Fibroblast of peridontal ligament (primary cell): ENCODE measurements around the gene DUSP10.
A peak's percentile ranks its signal among the peaks of the same experiment; 100 is the strongest.

Source experiments
- DNase-seq: peaks from one replicate; pipeline ENCODE4 v3.0.0-alpha.2; 2010; ENCODE audit errors: extremely low read depth

The DUSP10 gene

GRCh38 chr1:221741703-221742554 lies at the start of gene DUSP10:
DUSP10 (minus strand) TSS chr1:221742089; CDS start chr1:221739744, 2,345 bp downstream.
- peak; percentile 100 for DNase-seq

DNA sequence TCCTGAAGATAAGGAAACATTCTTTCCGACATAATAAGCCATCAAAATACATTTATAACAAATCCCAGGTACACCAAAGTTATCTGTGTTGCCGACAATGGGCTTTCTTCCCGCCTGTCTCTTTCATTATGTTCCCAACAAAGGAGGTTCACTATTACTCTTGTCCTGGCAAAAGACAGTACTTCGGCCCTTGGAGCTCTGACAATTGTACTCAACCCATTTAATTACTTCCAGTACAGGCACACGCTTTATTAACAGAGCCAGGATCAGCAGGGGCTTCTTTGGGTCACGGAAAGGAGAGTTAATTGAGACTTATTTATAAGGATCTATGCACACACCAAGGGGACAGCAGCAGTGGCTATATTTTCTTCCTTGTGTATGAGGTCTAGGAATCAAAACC lies 46.6 kb upstream of the DUSP10 start:
- DNase-seq, result no peak

DNA sequence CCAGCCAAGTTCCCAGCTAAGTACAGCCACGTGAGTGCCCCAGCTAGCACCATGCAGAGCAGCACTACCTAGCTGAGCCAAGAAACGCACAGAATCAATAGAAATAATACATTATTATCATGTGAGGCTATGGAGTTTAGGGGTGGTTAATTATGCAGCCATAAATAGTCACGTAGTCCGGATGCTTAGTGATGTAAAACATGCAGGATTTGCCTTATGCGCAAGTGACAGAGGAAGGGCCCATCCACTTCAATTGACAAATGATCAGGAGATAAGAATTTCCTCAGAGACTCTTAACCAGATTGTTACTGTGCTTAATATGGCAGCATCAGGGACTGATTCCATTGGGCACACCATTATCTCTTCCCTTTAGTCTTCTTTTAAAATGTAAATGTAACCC lies 44.8 kb upstream of the DUSP10 start:
- no peak for DNase-seq

- DNase-seq, result peak; percentile 35
Observed at GRCh38 chr1:221783936-221784335, 42.0 kb upstream of the DUSP10 start.

DNA sequence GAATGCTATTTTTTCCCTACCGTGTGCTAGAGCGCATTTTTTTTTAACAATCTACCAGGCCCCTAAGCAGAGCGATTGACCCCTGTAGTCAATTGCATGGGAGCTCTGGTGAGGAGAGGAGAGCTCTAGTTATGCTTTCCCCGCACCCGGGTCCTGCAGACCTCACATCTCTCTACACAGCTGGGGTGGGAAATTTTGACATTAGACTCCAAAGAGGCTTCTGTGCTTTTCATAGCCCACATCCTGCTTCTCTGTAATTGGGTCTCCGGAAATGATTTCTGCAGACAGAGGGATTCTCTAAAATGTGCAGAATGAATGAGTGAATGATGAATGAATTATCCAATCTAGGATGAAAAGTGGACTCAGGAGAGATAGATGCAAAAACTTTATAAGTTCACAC lies 41.5 kb upstream of the DUSP10 start:
- DNase-seq, result no peak

DNA sequence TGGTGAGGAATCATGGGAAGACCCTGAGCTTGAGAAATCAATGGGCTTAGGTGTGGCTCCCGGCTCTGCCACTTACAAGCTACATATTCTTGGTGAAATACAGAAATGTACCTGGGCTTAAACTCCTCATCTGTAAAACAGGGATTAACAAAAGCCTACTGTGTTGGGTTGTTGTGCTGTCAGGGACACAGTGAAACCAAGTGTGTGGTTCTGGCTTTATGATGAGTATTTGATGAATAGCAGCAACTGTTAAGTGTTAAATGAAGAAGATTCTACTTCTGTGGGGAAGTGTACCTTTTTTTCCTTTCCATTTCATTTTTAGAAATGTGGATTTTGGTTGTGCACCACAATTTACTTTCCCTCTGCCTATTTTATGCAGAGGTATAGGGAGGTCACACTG lies 41.1 kb upstream of the DUSP10 start:
- DNase-seq, result no peak

- DNase-seq, result peak; percentile 45
Observed at GRCh38 chr1:221782477-221782876, 40.6 kb upstream of the DUSP10 start.

- DNase-seq, result no peak
Observed at GRCh38 chr1:221781102-221781755, 39.3 kb upstream of the DUSP10 start.

- no peak for DNase-seq
Observed at GRCh38 chr1:221780175-221780574, 38.3 kb upstream of the DUSP10 start.

GRCh38 chr1:221779771-221780170 lies 37.9 kb upstream of the DUSP10 start:
- no peak for DNase-seq

GRCh38 chr1:221778535-221779142 lies 36.8 kb upstream of the DUSP10 start:
- DNase-seq, result no peak

DNA sequence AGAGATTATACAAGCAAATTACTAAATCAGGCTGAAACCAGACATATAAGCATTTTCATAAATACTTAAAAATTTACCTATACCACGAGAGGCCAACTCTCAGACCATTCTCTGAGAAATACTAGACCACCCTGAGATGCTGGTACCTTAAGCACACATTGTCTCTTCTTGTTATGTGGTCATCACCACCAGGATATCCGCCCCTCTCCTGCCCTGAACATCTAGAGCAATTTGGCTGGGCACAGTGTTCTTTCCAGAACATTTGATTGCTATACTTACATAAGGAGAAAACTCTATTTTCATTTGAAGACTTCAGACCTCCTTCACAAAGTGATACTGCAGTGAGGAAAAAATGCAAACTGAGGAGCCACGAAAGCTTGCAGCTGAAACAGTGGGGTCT lies 36.2 kb upstream of the DUSP10 start:
- no peak for DNase-seq

DNA sequence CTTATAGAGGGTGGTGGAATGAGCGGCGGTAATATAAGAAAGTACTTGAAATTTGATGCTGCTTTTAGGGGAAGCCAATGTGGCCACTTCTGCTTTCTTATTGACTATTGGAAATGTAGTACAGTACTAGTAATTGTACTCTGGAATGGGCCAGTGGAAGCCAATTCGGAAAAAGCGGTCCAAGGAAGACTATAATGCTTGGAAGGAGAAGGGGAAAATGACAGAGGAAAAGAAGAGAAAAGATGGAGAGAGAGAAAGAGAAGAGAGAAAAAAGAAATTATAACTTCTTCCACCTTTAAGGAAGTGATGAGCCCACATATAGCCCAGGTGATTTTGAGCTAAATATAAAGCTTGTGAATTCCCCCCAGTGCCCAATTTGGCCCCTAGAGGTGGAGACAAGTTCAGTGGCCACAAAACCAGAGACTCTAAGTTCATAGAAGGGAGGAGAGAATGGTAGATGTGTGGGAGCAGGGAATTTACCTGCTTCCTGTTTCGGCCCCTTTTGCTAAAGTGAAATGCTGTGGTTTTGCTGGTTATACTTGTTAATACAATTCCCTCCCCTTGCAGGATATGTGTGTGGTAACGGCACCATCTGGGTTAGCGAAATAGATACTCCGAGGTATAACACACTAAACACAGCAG lies 35.7 kb upstream of the DUSP10 start:
- no peak for DNase-seq

DNA sequence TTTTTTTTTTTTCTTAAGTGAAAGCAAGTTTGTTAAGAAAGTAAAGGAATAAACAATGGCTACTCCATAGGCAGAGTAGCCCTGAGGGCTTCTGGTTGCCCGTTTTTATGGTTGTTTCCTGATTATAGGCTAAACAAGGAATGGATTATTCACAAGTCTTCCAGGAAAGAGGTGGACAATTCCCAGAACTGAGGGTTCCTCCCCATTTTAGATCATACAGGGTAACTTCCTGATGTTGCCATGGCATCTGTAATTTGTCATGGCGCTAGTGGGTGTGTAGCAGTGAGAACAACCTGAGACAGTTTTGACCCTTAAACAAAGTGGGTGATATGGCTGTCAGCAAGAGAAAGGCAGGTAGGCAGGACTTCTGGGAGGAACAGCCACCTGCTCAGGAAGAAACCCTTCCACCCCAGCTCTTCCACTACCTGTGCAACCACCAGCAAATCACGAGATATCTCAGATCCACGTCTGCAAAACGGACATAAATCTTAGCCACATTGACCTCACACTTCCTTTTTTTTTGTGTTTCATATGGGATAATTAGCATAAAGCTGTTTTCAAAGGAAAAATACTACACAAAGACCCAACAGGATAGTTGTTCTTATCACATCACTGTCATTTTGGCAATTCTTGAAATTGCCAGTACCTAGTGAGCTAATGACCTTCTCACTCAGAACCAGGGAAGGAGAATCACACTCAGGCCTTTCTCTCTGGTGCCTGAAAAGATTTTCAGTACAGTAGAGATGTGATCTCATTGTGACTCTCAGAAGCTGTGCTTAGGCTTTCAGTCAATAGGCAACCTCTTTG lies 34.8 kb upstream of the DUSP10 start:
- DNase-seq, result no peak

DNA sequence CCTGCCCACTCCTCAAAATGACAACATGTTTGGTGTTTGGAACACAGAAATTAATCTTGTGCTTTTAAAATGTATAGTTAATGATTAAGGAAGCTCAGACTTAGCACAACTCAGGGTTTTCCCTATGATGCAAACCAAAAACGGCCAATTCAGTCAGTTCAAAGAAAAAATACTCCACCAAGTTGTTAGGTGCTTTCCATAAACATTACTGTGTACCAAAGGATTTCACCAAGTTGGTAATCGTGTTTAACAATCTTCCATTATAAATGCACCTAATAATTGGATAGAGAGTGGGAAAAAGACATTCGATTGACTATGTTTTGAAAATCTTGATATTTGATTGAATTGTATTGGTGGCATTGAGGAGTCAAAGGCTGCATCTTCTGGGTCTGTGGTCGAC lies 33.3 kb upstream of the DUSP10 start:
- DNase-seq, result no peak

DNA sequence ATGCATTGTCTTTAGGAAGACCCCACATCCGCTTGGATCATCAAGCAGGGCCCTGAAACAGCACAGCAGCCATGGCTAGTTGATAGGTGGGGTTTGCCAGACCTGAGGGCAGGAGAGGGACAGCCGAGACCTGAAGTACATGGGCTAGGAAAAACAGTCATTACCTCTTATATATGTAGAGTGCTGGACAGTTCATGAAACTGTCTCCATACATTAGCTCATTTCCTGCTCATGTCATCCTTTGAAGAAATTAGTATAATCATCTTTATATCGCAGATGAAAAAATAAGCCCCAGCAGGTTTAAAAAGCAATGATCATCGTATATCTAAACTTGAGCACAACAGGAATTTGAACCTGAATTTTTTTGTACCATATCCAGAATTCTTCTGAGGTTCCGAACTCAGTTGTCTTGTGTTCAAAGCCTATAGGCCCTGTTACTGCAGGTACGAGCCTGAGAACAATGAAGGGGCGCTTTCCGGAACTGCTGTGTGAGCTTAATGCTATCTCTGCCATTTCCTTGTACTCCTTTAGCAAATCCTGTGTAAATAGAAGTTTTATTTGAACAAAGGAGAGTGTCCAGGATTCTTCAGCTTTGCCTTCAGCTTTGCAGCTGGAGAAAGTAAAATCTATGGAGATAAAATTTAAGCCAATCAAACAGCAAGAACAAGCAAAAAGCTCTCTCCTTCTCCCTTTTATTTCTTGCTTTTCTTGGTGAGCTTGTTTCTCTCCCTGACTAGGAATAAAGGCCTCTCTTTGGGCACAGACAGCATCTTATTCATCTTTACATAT lies 32.4 kb upstream of the DUSP10 start:
- no peak for DNase-seq

DNA sequence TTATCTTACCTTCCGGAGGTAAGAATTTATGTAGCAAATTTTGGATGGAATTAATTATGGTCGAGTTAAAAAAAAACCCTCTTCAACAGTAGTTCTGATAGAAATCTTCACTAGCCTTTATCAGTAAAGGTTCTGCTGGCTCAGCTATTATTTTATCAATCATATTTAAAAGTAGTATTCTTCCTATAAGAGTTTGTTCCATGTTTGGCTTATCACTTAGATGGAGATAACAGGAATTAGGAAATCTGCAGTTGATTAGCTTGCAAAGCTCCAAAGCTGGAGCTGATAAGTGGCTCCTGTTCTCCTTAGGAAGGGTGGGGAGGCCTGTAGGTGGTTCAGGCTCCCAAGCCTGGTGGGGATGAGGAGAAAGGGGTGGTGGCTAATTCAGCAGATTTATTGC lies 31.5 kb upstream of the DUSP10 start:
- DNase-seq, result no peak

GRCh38 chr1:221772117-221772516 lies 30.2 kb upstream of the DUSP10 start:
- DNase-seq, result peak; percentile 79

GRCh38 chr1:221768444-221769066 lies 26.7 kb upstream of the DUSP10 start:
- DNase-seq, result no peak

GRCh38 chr1:221766210-221766609 lies 24.3 kb upstream of the DUSP10 start:
- DNase-seq, result peak; percentile 93
